HEK293T (cell line): ENCODE data around the gene EPS8L2.
"Not testable (repeated sequence)": the region's sequence is repeated elsewhere in the genome, so short reads cannot be mapped to it uniquely, and the experiment has no call there.

Experiments used
- CTCF ChIA-PET: fragments of 350-600 bp; formaldehyde crosslinking; extraction: SDS; loops from one replicate; lab custom pipeline; 2021; ENCODE audit warnings: antibody characterized with exemption, inconsistent platforms; lab: Yijun Ruan, JAX
- POLR2A ChIA-PET: fragments of 350-600 bp; formaldehyde crosslinking; extraction: SDS; loops from one replicate; lab custom pipeline; 2020; ENCODE audit warnings: antibody characterized with exemption, inconsistent platforms; lab: Yijun Ruan, JAX
- DNase-seq: peaks from one replicate; pipeline ENCODE4 v3.0.0; 2012; ENCODE audit warnings: mixed read lengths; ENCODE audit errors: extremely low spot score
- ARNT ChIP-seq: fragments of 450-650 bp; IDR thresholded peaks from 2 replicates; pipeline ENCODE4 v1.6.1; 2017; ENCODE audit warnings: mild to moderate bottlenecking
- BHLHE40 ChIP-seq: fragments of 450-650 bp; IDR thresholded peaks from 2 replicates; pipeline ENCODE4 v1.6.1; 2016; ENCODE audit warnings: mild to moderate bottlenecking, moderate library complexity, borderline replicate concordance
- CTBP1 ChIP-seq: fragments of 450-650 bp; IDR thresholded peaks from 2 replicates; pipeline ENCODE4 v1.6.1; 2016; ENCODE audit warnings: borderline replicate concordance
- ELF4 ChIP-seq: fragments of 450-650 bp; IDR thresholded peaks from 2 replicates; pipeline ENCODE4 v1.6.1; 2017; ENCODE audit warnings: antibody characterized with exemption
- FOXA1 ChIP-seq: fragments of 450-650 bp; IDR thresholded peaks from 2 replicates; pipeline ENCODE4 v1.6.1; 2016; ENCODE audit warnings: mild to moderate bottlenecking
- FOXK2 ChIP-seq: fragments of 450-650 bp; IDR thresholded peaks from 2 replicates; pipeline ENCODE4 v1.6.1; 2016; ENCODE audit warnings: mild to moderate bottlenecking
- FOXM1 ChIP-seq: fragments of 450-650 bp; IDR thresholded peaks from 2 replicates; pipeline ENCODE4 v1.6.1; 2017; ENCODE audit warnings: mild to moderate bottlenecking, borderline replicate concordance
- HDGF ChIP-seq: fragments of 450-650 bp; IDR thresholded peaks from 2 replicates; pipeline ENCODE4 v1.6.1; 2017; ENCODE audit warnings: antibody characterized with exemption, borderline replicate concordance
- L3MBTL2 ChIP-seq: fragments of 450-650 bp; conservative IDR thresholded peaks from 2 replicates; pipeline ENCODE4 v1.6.1; 2016; ENCODE audit warnings: mild to moderate bottlenecking
- LEF1 ChIP-seq: fragments of 450-650 bp; IDR thresholded peaks from 2 replicates; pipeline ENCODE4 v1.6.1; 2017; ENCODE audit warnings: mild to moderate bottlenecking, borderline replicate concordance
- NFRKB ChIP-seq: fragments of 450-650 bp; IDR thresholded peaks from 2 replicates; pipeline ENCODE4 v1.6.1; 2016; ENCODE audit warnings: mild to moderate bottlenecking, moderate library complexity
- PKNOX1 ChIP-seq: fragments of 450-650 bp; IDR thresholded peaks from 2 replicates; pipeline ENCODE4 v1.6.1; 2016
- SP1 ChIP-seq: fragments of 450-650 bp; IDR thresholded peaks from 2 replicates; pipeline ENCODE4 v1.6.1; 2017
- SUZ12 ChIP-seq: fragments of 450-650 bp; IDR thresholded peaks from 2 replicates; pipeline ENCODE4 v1.6.1; 2016; ENCODE audit warnings: mild to moderate bottlenecking
- TARDBP ChIP-seq: fragments of 450-650 bp; IDR thresholded peaks from 2 replicates; pipeline ENCODE4 v1.6.1; 2016
- ZNF384 ChIP-seq: fragments of 450-650 bp; IDR thresholded peaks from 2 replicates; pipeline ENCODE4 v1.6.1; 2016

EPS8L2 gene

GRCh38 chr11:689625-690024 is 16.4 kb upstream of the EPS8L2 start:
- ChIA-PET CTCF (no interaction called here), POLR2A (no interaction called here)
- DNase-seq: no peak
- no peak for TF ChIP-seq CTBP1
- TF ChIP-seq ELF4: no peak
- TF ChIP-seq HDGF: no peak
- TF ChIP-seq NFRKB: no peak
- no peak for TF ChIP-seq L3MBTL2
- no peak for TF ChIP-seq SUZ12
- TF ChIP-seq ARNT: no peak
- no peak for TF ChIP-seq TARDBP
- TF ChIP-seq SP1: no peak

- DNase-seq, CTCF ChIA-PET, POLR2A ChIA-PET: not testable (repeated sequence)
Measured at GRCh38 chr11:690244-690643, 15.8 kb upstream of the EPS8L2 start.

GRCh38 chr11:690738-691633 is 15.0 kb upstream of the EPS8L2 start:
- ChIA-PET CTCF (no interaction called here), POLR2A (interaction anchor here (1.2 kb wide), 1 partner anchor 56 kb away, joined by 3 read pairs; the partner anchor contains the start of gene TALDO1)
- no peak for DNase-seq
- TF ChIP-seq BHLHE40 (no peak), TARDBP (no peak), SP1 (no peak), NFRKB (no peak), PKNOX1 (no peak), ARNT (no peak), CTBP1 (no peak), FOXA1 (no peak), FOXK2 (no peak), HDGF (no peak), ELF4 (no peak)

- ChIA-PET CTCF (no interaction called here), POLR2A (interaction anchor here (1.2 kb wide), 1 partner anchor 55 kb away, joined by 3 read pairs; the partner anchor contains the start of gene TALDO1)
- no peak for DNase-seq
- TF ChIP-seq SUZ12: no peak
- TF ChIP-seq NFRKB: no peak
- TF ChIP-seq BHLHE40: no peak
- no peak for TF ChIP-seq PKNOX1
- TF ChIP-seq L3MBTL2: no peak
- no peak for TF ChIP-seq FOXA1
- TF ChIP-seq ARNT: no peak
- TF ChIP-seq ELF4: no peak
- TF ChIP-seq ZNF384: no peak
- no peak for TF ChIP-seq FOXK2
- TF ChIP-seq LEF1: no peak
- TF ChIP-seq CTBP1: no peak
- TF ChIP-seq FOXM1: no peak
- no peak for TF ChIP-seq SP1
- TF ChIP-seq HDGF: no peak
Measured at GRCh38 chr11:691710-692590, 14.1 kb upstream of the EPS8L2 start.

- no peak for DNase-seq
- ChIA-PET POLR2A (interaction anchor here (0.8 to 1.6 kb wide), 5 partner anchors 10 to 138 kb away, joined by 3 to 8 read pairs (median 3); no protein-coding TSS in a partner anchor), CTCF (interaction anchor here (0.6 to 1.2 kb wide), 4 partner anchors 13 to 472 kb away, joined by 3 to 6 read pairs (median 4); no protein-coding TSS in a partner anchor)
- TF ChIP-seq PKNOX1 (no peak), TARDBP (no peak), FOXM1 (no peak), CTBP1 (no peak), HDGF (no peak), LEF1 (no peak), NFRKB (no peak), ARNT (no peak)
Measured at GRCh38 chr11:692824-693414, 13.1 kb upstream of the EPS8L2 start.
